GM10266 (cell line): Measurements from ENCODE around the gene PTGER3.

Experiments used
- DNase-seq: peaks from one replicate; pipeline ENCODE4 v3.0.0; 2012; ENCODE audit errors: extremely low spot score
- TF ChIP-seq, protein P1 (sequence below): IDR thresholded peaks from 2 replicates; pipeline ENCODE4 v1.5.1; 2012; ENCODE audit warnings: mild to moderate bottlenecking, low read depth; ENCODE audit not compliant: control insufficient read depth, insufficient read depth; ENCODE audit errors: missing control alignments

PTGER3 gene

DNA sequence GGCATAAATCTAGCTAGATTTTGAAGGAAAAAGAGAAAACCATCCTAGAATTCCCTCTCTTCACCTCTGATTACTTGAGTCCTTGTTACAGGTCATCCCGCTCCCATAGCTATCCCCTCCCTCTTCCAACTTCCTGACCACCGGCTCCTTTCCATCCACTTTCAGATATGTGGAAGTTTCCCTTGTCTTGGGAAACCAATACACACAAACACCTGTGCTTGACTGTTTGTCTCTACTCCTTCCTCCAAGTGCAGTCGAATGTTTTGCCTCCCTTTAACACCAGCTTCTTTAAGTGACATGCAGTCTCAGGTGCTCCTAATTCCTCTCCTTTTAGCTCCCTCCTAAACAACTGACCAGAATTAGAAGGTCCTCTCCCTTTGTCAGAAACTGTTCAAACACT, 70.0 kb downstream of the PTGER3 start:
- DNase-seq = no peak
- TF ChIP-seq, protein P1, sequence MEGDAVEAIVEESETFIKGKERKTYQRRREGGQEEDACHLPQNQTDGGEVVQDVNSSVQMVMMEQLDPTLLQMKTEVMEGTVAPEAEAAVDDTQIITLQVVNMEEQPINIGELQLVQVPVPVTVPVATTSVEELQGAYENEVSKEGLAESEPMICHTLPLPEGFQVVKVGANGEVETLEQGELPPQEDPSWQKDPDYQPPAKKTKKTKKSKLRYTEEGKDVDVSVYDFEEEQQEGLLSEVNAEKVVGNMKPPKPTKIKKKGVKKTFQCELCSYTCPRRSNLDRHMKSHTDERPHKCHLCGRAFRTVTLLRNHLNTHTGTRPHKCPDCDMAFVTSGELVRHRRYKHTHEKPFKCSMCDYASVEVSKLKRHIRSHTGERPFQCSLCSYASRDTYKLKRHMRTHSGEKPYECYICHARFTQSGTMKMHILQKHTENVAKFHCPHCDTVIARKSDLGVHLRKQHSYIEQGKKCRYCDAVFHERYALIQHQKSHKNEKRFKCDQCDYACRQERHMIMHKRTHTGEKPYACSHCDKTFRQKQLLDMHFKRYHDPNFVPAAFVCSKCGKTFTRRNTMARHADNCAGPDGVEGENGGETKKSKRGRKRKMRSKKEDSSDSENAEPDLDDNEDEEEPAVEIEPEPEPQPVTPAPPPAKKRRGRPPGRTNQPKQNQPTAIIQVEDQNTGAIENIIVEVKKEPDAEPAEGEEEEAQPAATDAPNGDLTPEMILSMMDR = no peak

DNA sequence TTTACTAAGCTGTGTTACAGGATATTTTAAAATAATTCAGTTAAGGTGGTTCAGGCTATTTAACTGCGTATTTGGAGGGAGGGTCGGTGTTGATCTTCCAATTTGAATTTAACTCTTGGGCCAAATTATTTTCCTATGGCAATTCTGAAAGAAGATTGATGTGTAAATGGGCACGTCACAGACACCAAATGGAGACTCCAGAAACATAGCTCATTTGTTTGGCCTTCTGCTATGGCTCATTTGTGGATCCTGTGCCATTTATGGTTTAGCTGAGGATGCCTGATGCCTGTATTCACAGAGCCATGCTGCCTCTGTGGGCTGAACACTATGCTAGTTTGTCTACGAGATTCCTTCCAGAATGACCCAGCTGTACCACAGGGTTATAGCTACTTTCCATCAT, 70.6 kb downstream of the PTGER3 start:
- DNase-seq = no peak
- TF ChIP-seq, protein P1 = no peak

- TF ChIP-seq, protein P1 = no peak
- no peak for DNase-seq
Observed at GRCh38 chr1:70973754-70974153, 73.9 kb downstream of the PTGER3 start.

DNA sequence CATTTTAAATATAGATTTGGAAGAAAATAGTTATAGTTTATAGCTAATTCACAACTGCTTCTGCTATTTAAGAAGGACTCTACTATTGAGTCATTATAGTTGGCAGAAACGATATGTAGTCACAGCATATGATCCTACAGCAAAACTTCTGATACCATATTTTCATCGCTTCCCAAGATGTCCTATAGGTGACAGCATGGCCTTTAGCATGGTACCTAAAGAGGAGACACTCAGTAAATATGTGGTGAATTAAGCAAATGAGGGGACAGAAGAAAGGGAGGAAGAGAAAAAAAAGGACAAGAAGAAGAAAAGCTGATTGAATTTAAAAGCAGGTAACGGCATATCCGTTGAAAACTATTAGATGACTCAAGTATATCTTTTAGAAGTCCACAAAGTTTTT, 77.2 kb downstream of the PTGER3 start:
- DNase-seq = no peak
- TF ChIP-seq, protein P1 = no peak

GRCh38 chr1:70966018-70966638, 81.5 kb downstream of the PTGER3 start:
- TF ChIP-seq, protein P1 = peak; percentile 29
- no peak for DNase-seq

- no peak for DNase-seq
- TF ChIP-seq, protein P1 = no peak
Observed at GRCh38 chr1:70963374-70963773, 84.2 kb downstream of the PTGER3 start.

- DNase-seq = no peak
Observed at GRCh38 chr1:70961374-70961975, 86.1 kb downstream of the PTGER3 start.

More at GRCh38 chr1:70961374-70961975, 86.1 kb downstream of the PTGER3 start:
- TF ChIP-seq, protein P1 = no peak
